ENCODE data around the gene COL2A1. TPM values are rescaled to one million over a fixed set of nuclear protein-coding genes. Genes with fewer than 3 reads are reported as not detected.

The COL2A1 gene
- total RNA-seq, 1 donor from 2014 or later, result 69.1 TPM

GRCh38 chr12:47999816-48000215 lies 4.5 kb downstream of the COL2A1 start:
- Histone ChIP-seq H3K36me3 (peaks cover 18% of the 10 kb centered on the region), H2AFZ (replicated peaks) (no peak overlapping the region), H3F3A (ENCODE audit: low read depth) (peaks cover 46% of the 10 kb centered on the region), H4K20me1 (ENCODE audit: low read depth) (peaks cover 58% of the 10 kb centered on the region), H3K9me3 (ENCODE audit: low read depth) (no peaks in the 10 kb centered on the region), H3K4me3 (no peak overlapping the region), H3K4me2 (no peak overlapping the region), H3K27me3 (peaks cover 77% of the 10 kb centered on the region), H3K79me2 (ENCODE audit: low read depth) (peaks cover 27% of the 10 kb centered on the region), H3K4me1 (peaks cover 29% of the 10 kb centered on the region), H3K27ac (no peak overlapping the region), H3K9ac (no peak overlapping the region)
- no peak for DNase-seq (ENCODE audit: low spot score)
- Mint-ChIP-seq H3K27me3 (ENCODE audit: insufficient read depth, low read depth) (peaks cover 1% of the 10 kb centered on the region), H3K36me3 (peaks cover 41% of the 10 kb centered on the region), H3K27ac (no peak overlapping the region), H3K4me1 (peaks cover 46% of the 10 kb centered on the region), H3K9me3 (no peaks in the 10 kb centered on the region), H3K4me3 (no peak overlapping the region)
- no peak for TF ChIP-seq EZH2phosphoT487 (IDR thresholded peaks at IDR 0.05)
- TF ChIP-seq, protein P1, sequence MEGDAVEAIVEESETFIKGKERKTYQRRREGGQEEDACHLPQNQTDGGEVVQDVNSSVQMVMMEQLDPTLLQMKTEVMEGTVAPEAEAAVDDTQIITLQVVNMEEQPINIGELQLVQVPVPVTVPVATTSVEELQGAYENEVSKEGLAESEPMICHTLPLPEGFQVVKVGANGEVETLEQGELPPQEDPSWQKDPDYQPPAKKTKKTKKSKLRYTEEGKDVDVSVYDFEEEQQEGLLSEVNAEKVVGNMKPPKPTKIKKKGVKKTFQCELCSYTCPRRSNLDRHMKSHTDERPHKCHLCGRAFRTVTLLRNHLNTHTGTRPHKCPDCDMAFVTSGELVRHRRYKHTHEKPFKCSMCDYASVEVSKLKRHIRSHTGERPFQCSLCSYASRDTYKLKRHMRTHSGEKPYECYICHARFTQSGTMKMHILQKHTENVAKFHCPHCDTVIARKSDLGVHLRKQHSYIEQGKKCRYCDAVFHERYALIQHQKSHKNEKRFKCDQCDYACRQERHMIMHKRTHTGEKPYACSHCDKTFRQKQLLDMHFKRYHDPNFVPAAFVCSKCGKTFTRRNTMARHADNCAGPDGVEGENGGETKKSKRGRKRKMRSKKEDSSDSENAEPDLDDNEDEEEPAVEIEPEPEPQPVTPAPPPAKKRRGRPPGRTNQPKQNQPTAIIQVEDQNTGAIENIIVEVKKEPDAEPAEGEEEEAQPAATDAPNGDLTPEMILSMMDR (IDR thresholded peaks at IDR 0.05), result no peak
- TF ChIP-seq EZH2 (IDR thresholded peaks at IDR 0.05), result no peak

DNA sequence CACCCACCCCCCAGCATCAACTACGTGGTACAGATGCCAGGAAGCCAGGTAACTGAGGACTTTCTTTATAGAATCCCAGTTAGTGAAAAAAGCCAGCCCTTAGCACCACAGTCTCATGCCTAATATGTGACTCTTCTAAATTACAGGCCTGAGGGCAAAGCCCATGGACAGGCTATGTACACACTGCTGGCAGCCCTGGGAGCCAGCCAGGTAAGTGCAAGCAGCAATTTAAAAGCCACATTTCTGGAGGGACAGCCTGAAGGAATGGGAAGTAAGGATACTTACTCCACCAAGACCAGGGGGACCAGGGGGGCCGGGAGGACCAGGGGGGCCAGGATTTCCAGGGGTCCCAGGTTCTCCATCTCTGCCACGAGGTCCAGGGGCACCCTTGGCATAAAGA lies 7.0 kb downstream of the COL2A1 start:
- Histone ChIP-seq H3K4me1 (peaks cover 30% of the 10 kb centered on the region), H3K4me2 (no peak overlapping the region), H3F3A (ENCODE audit: low read depth) (peaks cover 28% of the 10 kb centered on the region), H2AFZ (replicated peaks) (no peak overlapping the region), H3K27ac (no peak overlapping the region), H4K20me1 (ENCODE audit: low read depth) (peaks cover 61% of the 10 kb centered on the region), H3K4me3 (no peak overlapping the region), H3K9ac (no peak overlapping the region), H3K79me2 (ENCODE audit: low read depth) (peaks cover 14% of the 10 kb centered on the region), H3K9me3 (ENCODE audit: low read depth) (no peaks in the 10 kb centered on the region), H3K36me3 (peaks cover 18% of the 10 kb centered on the region), H3K27me3 (peaks cover 52% of the 10 kb centered on the region)
- Mint-ChIP-seq H3K27ac (no peak overlapping the region), H3K9me3 (no peaks in the 10 kb centered on the region), H3K4me1 (peaks cover 39% of the 10 kb centered on the region), H3K4me3 (no peak overlapping the region), H3K36me3 (peaks cover 49% of the 10 kb centered on the region), H3K27me3 (ENCODE audit: insufficient read depth, low read depth) (peaks cover 3% of the 10 kb centered on the region)
- TF ChIP-seq EZH2phosphoT487 (IDR thresholded peaks at IDR 0.05) (no peak), EZH2 (IDR thresholded peaks at IDR 0.05) (no peak)
- TF ChIP-seq, protein P1 (IDR thresholded peaks at IDR 0.05), result no peak
- no peak for DNase-seq (ENCODE audit: low spot score)

DNA sequence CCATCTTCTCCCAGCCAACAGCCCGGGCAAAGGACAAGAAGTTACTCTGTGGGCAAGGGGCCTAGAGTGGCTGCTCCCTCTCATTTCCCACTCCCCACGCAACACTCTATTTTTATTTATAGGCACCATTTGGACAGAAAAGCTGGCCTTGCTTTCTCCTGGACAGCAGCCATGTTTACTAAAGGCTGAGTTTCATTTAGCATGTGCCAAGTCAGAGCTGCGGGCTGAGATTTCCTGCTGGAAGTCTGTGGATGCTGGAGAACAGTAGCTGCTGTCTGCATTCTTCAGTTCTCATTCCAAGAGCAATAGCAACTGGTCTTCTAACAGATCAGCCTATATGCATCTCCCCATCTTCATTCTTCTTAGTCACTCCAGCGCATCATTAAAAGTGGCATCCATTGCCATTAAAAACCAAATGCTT lies 8.3 kb downstream of the COL2A1 start:
- peaks cover 12% of the 10 kb centered on the region for H3K79me2 ChIP-seq (ENCODE audit: low read depth)
- H3K4me1 ChIP-seq, result peaks cover 40% of the 10 kb centered on the region
- H3K27ac ChIP-seq, result no peak overlapping the region
- TF ChIP-seq EZH2 (IDR thresholded peaks at IDR 0.05) (no peak), EZH2phosphoT487 (IDR thresholded peaks at IDR 0.05) (no peak)
- TF ChIP-seq, protein P1 (IDR thresholded peaks at IDR 0.05), result no peak
- H3K9ac ChIP-seq, result no peak overlapping the region
- no peak overlapping the region for H2AFZ ChIP-seq (replicated peaks)
- peaks cover 49% of the 10 kb centered on the region for H3K36me3 Mint-ChIP-seq
- H3K36me3 ChIP-seq, result peaks cover 18% of the 10 kb centered on the region
- no peak overlapping the region for H3K4me3 Mint-ChIP-seq
- H3K27me3 Mint-ChIP-seq (ENCODE audit: insufficient read depth, low read depth), result peaks cover 3% of the 10 kb centered on the region
- peaks cover 61% of the 10 kb centered on the region for H4K20me1 ChIP-seq (ENCODE audit: low read depth)
- H3K27me3 ChIP-seq, result peaks cover 47% of the 10 kb centered on the region
- peaks cover 28% of the 10 kb centered on the region for H3F3A ChIP-seq (ENCODE audit: low read depth)
- no peak overlapping the region for H3K27ac Mint-ChIP-seq
- DNase-seq (ENCODE audit: low spot score), result no peak
- no peak overlapping the region for H3K4me3 ChIP-seq
- no peak overlapping the region for H3K4me2 ChIP-seq
- H3K9me3 ChIP-seq (ENCODE audit: low read depth), result no peaks in the 10 kb centered on the region
- H3K9me3 Mint-ChIP-seq, result no peaks in the 10 kb centered on the region
- peaks cover 46% of the 10 kb centered on the region for H3K4me1 Mint-ChIP-seq

Measured in neural progenitor cell (in vitro differentiated cells).